ENCODE results near the gene CASZ1.

The CASZ1 gene
- total RNA-seq, result 16.9 to 30.2 (median 28.2) reads per million in 3 donors

- H3K27me3 ChIP-seq (replicated peaks; ENCODE audit: control insufficient read depth, insufficient read depth, low read length, poor library complexity, severe bottlenecking), result peaks cover 32% of the 10 kb centered on the region
- H3K27ac ChIP-seq (ENCODE audit: insufficient read depth, low read length, poor library complexity, severe bottlenecking), result no peak within 1 kb of the TSS
- no peaks in the 10 kb centered on the region for H3K36me3 ChIP-seq (ENCODE audit: control insufficient read depth, insufficient read depth, low read length)
- no peak within 1 kb of the TSS for H3K4me3 ChIP-seq (ENCODE audit: insufficient read depth, low read depth, low read length, poor library complexity, severe bottlenecking)
- H3K4me1 ChIP-seq (ENCODE audit: control insufficient read depth, insufficient read depth, low read length, poor library complexity, severe bottlenecking), result peaks cover 28% of the 10 kb centered on the region
- DNase-seq, result no peak
- H3K9me3 ChIP-seq (ENCODE audit: control insufficient read depth, low read length), result no peaks in the 10 kb centered on the region
Measured at GRCh38 chr1:10796029-10796944, at the start of gene CASZ1. Gene CASZ1 (minus strand): TSS chr1:10796646. CDS start chr1:10693889, 102,757 bp downstream.

- Histone ChIP-seq H3K4me1 (ENCODE audit: control insufficient read depth, insufficient read depth, low read length, poor library complexity, severe bottlenecking) (no peaks in the 10 kb centered on the region), H3K27me3 (replicated peaks; ENCODE audit: control insufficient read depth, insufficient read depth, low read length, poor library complexity, severe bottlenecking) (no peaks in the 10 kb centered on the region), H3K36me3 (ENCODE audit: control insufficient read depth, insufficient read depth, low read length) (no peaks in the 10 kb centered on the region), H3K27ac (ENCODE audit: insufficient read depth, low read length, poor library complexity, severe bottlenecking) (no peak overlapping the region), H3K4me3 (ENCODE audit: insufficient read depth, low read depth, low read length, poor library complexity, severe bottlenecking) (no peak overlapping the region), H3K9me3 (ENCODE audit: control insufficient read depth, low read length) (no peaks in the 10 kb centered on the region)
- DNase-seq, result no peak
Measured at GRCh38 chr1:10843697-10844096, 47.3 kb upstream of the CASZ1 start.

GRCh38 chr1:10841118-10841517, 44.7 kb upstream of the CASZ1 start:
- no peaks in the 10 kb centered on the region for H3K36me3 ChIP-seq (ENCODE audit: control insufficient read depth, insufficient read depth, low read length)
- no peak overlapping the region for H3K27ac ChIP-seq (ENCODE audit: insufficient read depth, low read length, poor library complexity, severe bottlenecking)
- H3K27me3 ChIP-seq (replicated peaks; ENCODE audit: control insufficient read depth, insufficient read depth, low read length, poor library complexity, severe bottlenecking), result peaks cover 9% of the 10 kb centered on the region
- H3K4me3 ChIP-seq (ENCODE audit: insufficient read depth, low read depth, low read length, poor library complexity, severe bottlenecking), result no peak overlapping the region
- no peaks in the 10 kb centered on the region for H3K4me1 ChIP-seq (ENCODE audit: control insufficient read depth, insufficient read depth, low read length, poor library complexity, severe bottlenecking)
- no peak for DNase-seq
- no peaks in the 10 kb centered on the region for H3K9me3 ChIP-seq (ENCODE audit: control insufficient read depth, low read length)

GRCh38 chr1:10839188-10839770, 42.8 kb upstream of the CASZ1 start:
- no peak for DNase-seq
- no peaks in the 10 kb centered on the region for H3K4me1 ChIP-seq (ENCODE audit: control insufficient read depth, insufficient read depth, low read length, poor library complexity, severe bottlenecking)
- H3K4me3 ChIP-seq (ENCODE audit: insufficient read depth, low read depth, low read length, poor library complexity, severe bottlenecking), result no peak overlapping the region
- no peaks in the 10 kb centered on the region for H3K9me3 ChIP-seq (ENCODE audit: control insufficient read depth, low read length)
- H3K36me3 ChIP-seq (ENCODE audit: control insufficient read depth, insufficient read depth, low read length), result no peaks in the 10 kb centered on the region
- no peak overlapping the region for H3K27ac ChIP-seq (ENCODE audit: insufficient read depth, low read length, poor library complexity, severe bottlenecking)
- H3K27me3 ChIP-seq (replicated peaks; ENCODE audit: control insufficient read depth, insufficient read depth, low read length, poor library complexity, severe bottlenecking), result peaks cover 18% of the 10 kb centered on the region

- Histone ChIP-seq H3K4me3 (ENCODE audit: insufficient read depth, low read depth, low read length, poor library complexity, severe bottlenecking) (no peak overlapping the region), H3K27me3 (replicated peaks; ENCODE audit: control insufficient read depth, insufficient read depth, low read length, poor library complexity, severe bottlenecking) (peaks cover 18% of the 10 kb centered on the region), H3K4me1 (ENCODE audit: control insufficient read depth, insufficient read depth, low read length, poor library complexity, severe bottlenecking) (no peaks in the 10 kb centered on the region), H3K27ac (ENCODE audit: insufficient read depth, low read length, poor library complexity, severe bottlenecking) (no peak overlapping the region), H3K9me3 (ENCODE audit: control insufficient read depth, low read length) (no peaks in the 10 kb centered on the region), H3K36me3 (ENCODE audit: control insufficient read depth, insufficient read depth, low read length) (no peaks in the 10 kb centered on the region)
- no peak for DNase-seq
Measured at GRCh38 chr1:10838541-10838940, 42.1 kb upstream of the CASZ1 start.

- no peak overlapping the region for H3K27ac ChIP-seq (ENCODE audit: insufficient read depth, low read length, poor library complexity, severe bottlenecking)
- no peaks in the 10 kb centered on the region for H3K9me3 ChIP-seq (ENCODE audit: control insufficient read depth, low read length)
- no peaks in the 10 kb centered on the region for H3K4me1 ChIP-seq (ENCODE audit: control insufficient read depth, insufficient read depth, low read length, poor library complexity, severe bottlenecking)
- DNase-seq, result no peak
- H3K27me3 ChIP-seq (replicated peaks; ENCODE audit: control insufficient read depth, insufficient read depth, low read length, poor library complexity, severe bottlenecking), result peaks cover 18% of the 10 kb centered on the region
- no peak overlapping the region for H3K4me3 ChIP-seq (ENCODE audit: insufficient read depth, low read depth, low read length, poor library complexity, severe bottlenecking)
- H3K36me3 ChIP-seq (ENCODE audit: control insufficient read depth, insufficient read depth, low read length), result no peaks in the 10 kb centered on the region
Measured at GRCh38 chr1:10836726-10837125, 40.3 kb upstream of the CASZ1 start.

GRCh38 chr1:10835822-10836421, 39.5 kb upstream of the CASZ1 start:
- Histone ChIP-seq H3K27me3 (replicated peaks; ENCODE audit: control insufficient read depth, insufficient read depth, low read length, poor library complexity, severe bottlenecking) (peaks cover 18% of the 10 kb centered on the region), H3K4me3 (ENCODE audit: insufficient read depth, low read depth, low read length, poor library complexity, severe bottlenecking) (no peak overlapping the region), H3K9me3 (ENCODE audit: control insufficient read depth, low read length) (no peaks in the 10 kb centered on the region), H3K4me1 (ENCODE audit: control insufficient read depth, insufficient read depth, low read length, poor library complexity, severe bottlenecking) (no peaks in the 10 kb centered on the region), H3K27ac (ENCODE audit: insufficient read depth, low read length, poor library complexity, severe bottlenecking) (no peak overlapping the region), H3K36me3 (ENCODE audit: control insufficient read depth, insufficient read depth, low read length) (no peaks in the 10 kb centered on the region)
- no peak for DNase-seq

GRCh38 chr1:10835421-10835820, 39.0 kb upstream of the CASZ1 start:
- Histone ChIP-seq H3K36me3 (ENCODE audit: control insufficient read depth, insufficient read depth, low read length) (no peaks in the 10 kb centered on the region), H3K27ac (ENCODE audit: insufficient read depth, low read length, poor library complexity, severe bottlenecking) (no peak overlapping the region), H3K27me3 (replicated peaks; ENCODE audit: control insufficient read depth, insufficient read depth, low read length, poor library complexity, severe bottlenecking) (peaks cover 18% of the 10 kb centered on the region), H3K4me3 (ENCODE audit: insufficient read depth, low read depth, low read length, poor library complexity, severe bottlenecking) (no peak overlapping the region), H3K4me1 (ENCODE audit: control insufficient read depth, insufficient read depth, low read length, poor library complexity, severe bottlenecking) (no peaks in the 10 kb centered on the region), H3K9me3 (ENCODE audit: control insufficient read depth, low read length) (no peaks in the 10 kb centered on the region)
- DNase-seq, result no peak

GRCh38 chr1:10834770-10835412, 38.4 kb upstream of the CASZ1 start:
- no peak for DNase-seq
- H3K27ac ChIP-seq (ENCODE audit: insufficient read depth, low read length, poor library complexity, severe bottlenecking), result no peak overlapping the region
- no peaks in the 10 kb centered on the region for H3K4me1 ChIP-seq (ENCODE audit: control insufficient read depth, insufficient read depth, low read length, poor library complexity, severe bottlenecking)
- no peaks in the 10 kb centered on the region for H3K36me3 ChIP-seq (ENCODE audit: control insufficient read depth, insufficient read depth, low read length)
- H3K27me3 ChIP-seq (replicated peaks; ENCODE audit: control insufficient read depth, insufficient read depth, low read length, poor library complexity, severe bottlenecking), result peaks cover 18% of the 10 kb centered on the region
- H3K9me3 ChIP-seq (ENCODE audit: control insufficient read depth, low read length), result no peaks in the 10 kb centered on the region
- no peak overlapping the region for H3K4me3 ChIP-seq (ENCODE audit: insufficient read depth, low read depth, low read length, poor library complexity, severe bottlenecking)

All from effector memory CD4-positive, alpha-beta T cell (primary cell).